Bronchus fibroblast of lung (primary cell): ENCODE data around the gene SAA2. TPM values are rescaled to one million over a fixed set of nuclear protein-coding genes. Genes with fewer than 3 reads are reported as not detected.

Source experiments
- total RNA-seq: library from RNA; depleted of rRNA; stranded (reverse); fragments of >200 nt; gene quantifications from 2 replicates; pipeline ENCODE4 v1.2.3, GENCODE V29; 2015

SAA2 gene
- total RNA-seq: not detected in 2 replicates

DNA sequence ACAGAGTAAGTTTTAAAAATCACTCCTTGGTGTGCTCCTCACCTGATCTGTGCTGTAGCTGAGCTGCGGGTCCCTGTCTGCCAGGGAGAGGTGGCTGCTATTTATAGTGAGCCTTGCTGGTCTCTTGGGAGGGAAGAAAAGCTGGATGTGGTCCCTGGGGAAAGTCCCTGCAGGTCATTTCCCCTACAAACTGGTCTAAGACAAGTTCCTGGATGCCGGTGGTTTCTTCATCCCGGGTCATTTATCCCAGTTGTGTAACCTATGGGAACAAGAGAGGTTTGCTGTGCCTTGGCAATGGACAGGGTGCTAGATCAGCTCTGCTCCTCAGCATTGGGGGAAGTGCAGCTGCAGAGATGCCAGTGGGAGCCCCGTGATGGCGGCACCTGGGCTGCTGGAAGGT is at the start of gene SAA2:
Gene SAA2, minus strand, starts transcription at position 108 of the 400 bp plus-strand sequence. CDS start 657 bp downstream, outside the sequence.

GRCh38 chr11:18265949-18266348 is 17.5 kb upstream of the SAA2 start, which contains the start of gene SAA1:
SAA1 (plus strand) TSS chr11:18266264; CDS start chr11:18266888, 624 bp downstream.

DNA sequence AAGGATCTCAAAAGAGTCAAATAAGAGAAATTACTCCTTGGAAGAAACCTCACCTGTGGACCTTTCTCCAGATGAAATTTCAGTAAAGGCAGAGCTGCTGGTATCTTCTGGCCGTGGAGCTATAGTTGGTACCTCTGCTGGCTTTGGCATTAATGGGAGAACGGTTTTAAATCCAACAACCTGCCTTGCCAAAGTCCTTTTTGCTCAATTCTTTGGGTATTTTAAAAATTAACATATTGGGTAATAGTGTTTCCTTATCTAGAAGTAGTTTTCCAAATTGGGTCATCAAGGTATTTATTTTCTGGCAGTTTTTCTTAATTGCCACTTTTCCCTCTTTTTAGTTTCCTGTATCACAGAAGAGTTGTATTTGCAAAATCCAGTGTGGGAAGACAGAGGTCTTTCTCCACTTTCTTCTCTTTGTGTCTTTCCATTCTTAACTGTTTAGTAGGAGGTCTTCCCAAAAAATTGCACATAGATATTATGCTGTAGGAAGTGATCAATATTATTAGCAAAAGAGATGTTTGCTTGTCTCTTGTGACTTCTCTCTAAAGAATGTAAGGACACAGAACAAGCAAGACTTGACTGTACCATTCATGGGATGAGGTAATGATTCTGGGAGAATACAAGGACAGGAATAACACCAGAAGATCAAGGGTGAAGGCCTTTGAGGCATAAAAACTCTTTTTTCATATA is 11.7 kb downstream of the SAA2 start, which contains the start of gene SAA4:
Gene SAA4, minus strand, starts transcription at position 139 of the 693 bp plus-strand sequence. CDS start 876 bp downstream, outside the sequence.

Other genes with a start within 250 kb of the SAA2 start
- gene SERGEF, start 235.6 kb downstream of the SAA2 start, total RNA-seq: 15.3 and 16.0 TPM in 2 replicates
- under 0.01 and 0.45 TPM in 2 replicates for gene TPH1, start 202.4 kb downstream of the SAA2 start, total RNA-seq
- gene SAAL1, start 142.6 kb downstream of the SAA2 start, total RNA-seq: 21.2 and 21.7 TPM in 2 replicates
- not detected in 2 replicates for gene MRGPRX3, start 116.1 kb downstream of the SAA2 start, total RNA-seq
- not detected in 2 replicates for gene MRGPRX4, start 75.8 kb downstream of the SAA2 start, total RNA-seq
- not detected in 2 replicates for gene SAA4, start 11.9 kb downstream of the SAA2 start, total RNA-seq
- gene SAA1, start 17.6 kb upstream of the SAA2 start, total RNA-seq: 0.74 TPM in 1 of 2 replicates, not detected in the other
- gene HPS5, start 73.5 kb upstream of the SAA2 start, total RNA-seq: 12.3 and 13.1 TPM in 2 replicates
- 28.8 and 34.3 TPM in 2 replicates for gene GTF2H1, start 73.9 kb upstream of the SAA2 start, total RNA-seq
- gene LDHA, start 145.9 kb upstream of the SAA2 start, total RNA-seq: 639 and 689 TPM in 2 replicates
- 0.30 and 0.34 TPM in 2 replicates for gene LDHC, start 163.7 kb upstream of the SAA2 start, total RNA-seq
- gene LDHAL6A, start 207.2 kb upstream of the SAA2 start, total RNA-seq: 0.17 TPM in 1 of 2 replicates, not detected in the other